Osteocyte (in vitro differentiated cells): ENCODE results near the gene SZRD1. TPM values are rescaled to one million over a fixed set of nuclear protein-coding genes. Genes with fewer than 3 reads are reported as not detected.

Source experiments
- DNase-seq: peaks from one replicate; pipeline ENCODE4 v3.0.0; 2021; ENCODE audit warnings: mixed read lengths; ENCODE audit not compliant: unreplicated experiment; ENCODE audit errors: extremely low spot score
- H3K27ac Mint-ChIP-seq: one replicate; pipeline ENCODE4 v1.8.0; 2021; ENCODE audit warnings: mild to moderate bottlenecking, mixed read lengths; ENCODE audit not compliant: unreplicated experiment
- H3K27me3 Mint-ChIP-seq: one replicate; pipeline ENCODE4 v1.8.0; 2021; ENCODE audit warnings: mixed read lengths; ENCODE audit not compliant: unreplicated experiment
- H3K36me3 Mint-ChIP-seq: one replicate; pipeline ENCODE4 v1.8.0; 2021; ENCODE audit warnings: mixed read lengths; ENCODE audit not compliant: unreplicated experiment
- H3K4me1 Mint-ChIP-seq: one replicate; pipeline ENCODE4 v1.8.0; 2021; ENCODE audit warnings: mixed read lengths; ENCODE audit not compliant: unreplicated experiment
- H3K4me3 Mint-ChIP-seq: one replicate; pipeline ENCODE4 v1.8.0; 2021; ENCODE audit warnings: mild to moderate bottlenecking, moderate library complexity, mixed read lengths; ENCODE audit not compliant: unreplicated experiment
- H3K9me3 Mint-ChIP-seq: one replicate; pipeline ENCODE4 v1.8.0; 2021; ENCODE audit warnings: mixed read lengths; ENCODE audit not compliant: unreplicated experiment
- CTCF ChIP-seq: fragments of 200-600 bp; sonication (generic); IDR thresholded peaks from 2 replicates; pipeline ENCODE4 v1.5.0; 2021; ENCODE audit warnings: antibody characterized with exemption, mild to moderate bottlenecking, moderate library complexity
- total RNA-seq: library from RNA; stranded (reverse); gene quantifications from 2 replicates; pipeline ENCODE4 v1.2.1, GENCODE V29; 2021

Gene SZRD1
- total RNA-seq, 1 donor from 2014 or later: 141 TPM

- no peak for TF ChIP-seq CTCF
- H3K27me3 Mint-ChIP-seq: no peaks in the 10 kb centered on the region
- H3K9me3 Mint-ChIP-seq: no peaks in the 10 kb centered on the region
- DNase-seq: no peak
- peak overlapping the region; percentile 69 for H3K27ac Mint-ChIP-seq
- peaks cover 38% of the 10 kb centered on the region for H3K4me1 Mint-ChIP-seq
- H3K4me3 Mint-ChIP-seq: no peak overlapping the region
- H3K36me3 Mint-ChIP-seq: no peaks in the 10 kb centered on the region
Measured at GRCh38 chr1:16348414-16349182, 18.4 kb upstream of the SZRD1 start.

- Mint-ChIP-seq H3K9me3 (no peaks in the 10 kb centered on the region), H3K27ac (peak overlapping the region; percentile 57), H3K4me3 (peak overlapping the region; percentile 95), H3K27me3 (no peaks in the 10 kb centered on the region), H3K36me3 (no peaks in the 10 kb centered on the region), H3K4me1 (peaks cover 38% of the 10 kb centered on the region)
- TF ChIP-seq CTCF: no peak
- no peak for DNase-seq
Measured at GRCh38 chr1:16349847-16350406, 17.1 kb upstream of the SZRD1 start.

- Mint-ChIP-seq H3K4me1 (peaks cover 34% of the 10 kb centered on the region), H3K9me3 (no peaks in the 10 kb centered on the region), H3K36me3 (no peaks in the 10 kb centered on the region), H3K27ac (peak overlapping the region; percentile 89), H3K27me3 (no peaks in the 10 kb centered on the region), H3K4me3 (peak overlapping the region; percentile 95)
- no peak for DNase-seq
- no peak for TF ChIP-seq CTCF
Measured at GRCh38 chr1:16351456-16351993, 15.5 kb upstream of the SZRD1 start.

GRCh38 chr1:16351994-16352841 is 14.8 kb upstream of the SZRD1 start, which contains the start of gene FBXO42:
Gene FBXO42 (minus strand): TSS chr1:16352480. CDS start chr1:16315418, 37,062 bp downstream.
- TF ChIP-seq CTCF: peak; percentile 58
- H3K4me3 Mint-ChIP-seq: peak within 1 kb of the TSS; percentile 95
- peaks cover 34% of the 10 kb centered on the region for H3K4me1 Mint-ChIP-seq
- H3K36me3 Mint-ChIP-seq: no peaks in the 10 kb centered on the region
- DNase-seq: peak; percentile 98
- no peaks in the 10 kb centered on the region for H3K9me3 Mint-ChIP-seq
- H3K27ac Mint-ChIP-seq: peak within 1 kb of the TSS; percentile 92
- no peaks in the 10 kb centered on the region for H3K27me3 Mint-ChIP-seq
